ENCODE measurements around the gene FBXO8. TPM values are rescaled to one million over a fixed set of nuclear protein-coding genes. Genes with fewer than 3 reads are reported as not detected.

The FBXO8 gene
- total and polyA plus RNA-seq, 4 experiments from 2014 or later, result 10.8 to 32.2 (median 26.6) TPM

GRCh38 chr4:174284487-174284886 is 1.0 kb upstream of the FBXO8 start:
- H3K27ac Mint-ChIP-seq, result peak overlapping the region; percentile 98 to 100 (median 100)
- DNase-seq, result peak in 1 of 5 donors; percentile 7
- Histone ChIP-seq H3K27me3 (ENCODE audit: insufficient read depth, low read length) (no peaks in the 10 kb centered on the region), H3K9me3 (ENCODE audit: control insufficient read depth in 1 of 2, low read length in 2 of 2) (no peaks in the 10 kb centered on the region), H3K4me3 (ENCODE audit: low read length in 2 of 2) (peak overlapping the region; percentile 71 to 92), H3K4me1 (ENCODE audit: insufficient read depth, low read length) (peaks cover 47% of the 10 kb centered on the region), H3K36me3 (ENCODE audit: insufficient read depth, low read length) (no peaks in the 10 kb centered on the region), H3K27ac (ENCODE audit: low read depth, low read length) (peak overlapping the region; percentile 97)
- H3K36me3 Mint-ChIP-seq, result peaks cover 19 to 31% of the 10 kb centered on the region in 2 donors
- peaks cover 0 to 1% (median 0%) of the 10 kb centered on the region in 8 donors for H3K9me3 Mint-ChIP-seq
- H3K4me3 Mint-ChIP-seq, result peak overlapping the region; percentile 96 to 100 (median 99)
- ChIA-PET POLR2A (ENCODE audit: partially characterized antibody) (interaction anchor here (0.6 to 2.3 kb wide), 6 partner anchors 8 to 952 kb away, joined by 3 to 10 read pairs (median 6); partner anchors contain the start of genes HMGB2 and SAP30), CTCF (ENCODE audit: partially characterized antibody) (no interaction called here)
- intact Hi-C loops (cut with micrococcal nuclease), result loop anchor here (5.0 kb wide), 1 partner anchor 62 kb away; no protein-coding TSS in a partner anchor
- H3K4me1 Mint-ChIP-seq, result peaks cover 45 to 68% (median 56%) of the 10 kb centered on the region in 4 donors
- H3K27me3 Mint-ChIP-seq, result no peaks in the 10 kb centered on the region

- Mint-ChIP-seq H3K4me1 (peaks cover 44 to 80% (median 61%) of the 10 kb centered on the region in 4 donors), H3K9me3 (peaks cover 0 to 1% (median 0%) of the 10 kb centered on the region in 8 donors), H3K36me3 (peaks cover 25 to 35% of the 10 kb centered on the region in 2 donors), H3K27ac (peak overlapping the region; percentile 98 to 100 (median 100)), H3K4me3 (peak overlapping the region; percentile 96 to 100 (median 99)), H3K27me3 (no peaks in the 10 kb centered on the region)
- DNase-seq, result peak; percentile 84 to 92 (median 86)
- Histone ChIP-seq H3K27ac (ENCODE audit: low read depth, low read length) (peak overlapping the region; percentile 97), H3K36me3 (ENCODE audit: insufficient read depth, low read length) (no peaks in the 10 kb centered on the region), H3K4me1 (ENCODE audit: insufficient read depth, low read length) (peaks cover 59% of the 10 kb centered on the region), H3K9me3 (ENCODE audit: control insufficient read depth in 1 of 2, low read length in 2 of 2) (no peaks in the 10 kb centered on the region), H3K4me3 (ENCODE audit: low read length in 2 of 2) (peak overlapping the region; percentile 71 to 92), H3K27me3 (ENCODE audit: insufficient read depth, low read length) (no peaks in the 10 kb centered on the region)
- intact Hi-C loops (cut with micrococcal nuclease), result loop anchor here (1.0 to 5.0 kb wide), 5 partner anchors 9 to 1912 kb away; partner anchors contain the start of genes HMGB2, SAP30 and SPATA4
- ChIA-PET POLR2A (ENCODE audit: partially characterized antibody) (interaction anchor here (1.0 to 2.3 kb wide), 4 partner anchors 10 to 949 kb away, joined by 3 to 10 read pairs (median 8); partner anchors contain the start of genes HMGB2 and SAP30), CTCF (ENCODE audit: partially characterized antibody) (no interaction called here)
Measured at GRCh38 chr4:174282836-174283506, 496 bp downstream of the FBXO8 start.

GRCh38 chr4:174281901-174282300 is 1.6 kb downstream of the FBXO8 start:
- Mint-ChIP-seq H3K4me3 (peak overlapping the region; percentile 51 to 100 (median 99)), H3K4me1 (peaks cover 41 to 80% (median 62%) of the 10 kb centered on the region in 4 donors), H3K27ac (peak overlapping the region in 5 of 7 donors; percentile 83 to 100 (median 100)), H3K27me3 (no peaks in the 10 kb centered on the region), H3K36me3 (peaks cover 23 to 33% of the 10 kb centered on the region in 2 donors), H3K9me3 (peaks cover 0 to 1% (median 0%) of the 10 kb centered on the region in 8 donors)
- H3K4me1 ChIP-seq (ENCODE audit: insufficient read depth, low read length), result peaks cover 62% of the 10 kb centered on the region
- H3K36me3 ChIP-seq (ENCODE audit: insufficient read depth, low read length), result no peaks in the 10 kb centered on the region
- no peak for DNase-seq
- ChIA-PET POLR2A (ENCODE audit: partially characterized antibody) (no interaction called here), CTCF (ENCODE audit: partially characterized antibody) (no interaction called here)
- H3K9me3 ChIP-seq (ENCODE audit: control insufficient read depth in 1 of 2, low read length in 2 of 2), result no peaks in the 10 kb centered on the region
- H3K27ac ChIP-seq (ENCODE audit: low read depth, low read length), result no peak overlapping the region
- no peak overlapping the region for H3K4me3 ChIP-seq (ENCODE audit: low read length in 2 of 2)
- intact Hi-C loops (cut with micrococcal nuclease), result loop anchor here (5.0 kb wide), 1 partner anchor 60 kb away; no protein-coding TSS in a partner anchor
- H3K27me3 ChIP-seq (ENCODE audit: insufficient read depth, low read length), result no peaks in the 10 kb centered on the region

- ChIA-PET POLR2A (ENCODE audit: partially characterized antibody) (no interaction called here), CTCF (ENCODE audit: partially characterized antibody) (no interaction called here)
- intact Hi-C loops (cut with micrococcal nuclease), result loop anchor here (5.0 kb wide), 1 partner anchor 59 kb away; no protein-coding TSS in a partner anchor
- Histone ChIP-seq H3K27ac (ENCODE audit: low read depth, low read length) (no peak overlapping the region), H3K27me3 (ENCODE audit: insufficient read depth, low read length) (no peaks in the 10 kb centered on the region), H3K4me3 (ENCODE audit: low read length in 2 of 2) (no peak overlapping the region), H3K4me1 (ENCODE audit: insufficient read depth, low read length) (peaks cover 62% of the 10 kb centered on the region), H3K9me3 (ENCODE audit: control insufficient read depth in 1 of 2, low read length in 2 of 2) (no peaks in the 10 kb centered on the region), H3K36me3 (ENCODE audit: insufficient read depth, low read length) (no peaks in the 10 kb centered on the region)
- peak overlapping the region in 6 of 8 donors; percentile 2 to 56 (median 39) for H3K4me3 Mint-ChIP-seq
- DNase-seq, result no peak
- H3K9me3 Mint-ChIP-seq, result peaks cover 0 to 1% (median 0%) of the 10 kb centered on the region in 8 donors
- peak overlapping the region in 1 of 7 donors; percentile 59 for H3K27ac Mint-ChIP-seq
- peaks cover 22 to 33% of the 10 kb centered on the region in 2 donors for H3K36me3 Mint-ChIP-seq
- H3K4me1 Mint-ChIP-seq, result peaks cover 41 to 75% (median 59%) of the 10 kb centered on the region in 4 donors
- H3K27me3 Mint-ChIP-seq, result no peaks in the 10 kb centered on the region
Measured at GRCh38 chr4:174281182-174281737, 2.2 kb downstream of the FBXO8 start.

GRCh38 chr4:174279433-174280155 is 3.9 kb downstream of the FBXO8 start:
- intact Hi-C loops (cut with micrococcal nuclease), result loop anchor here (5.0 kb wide), 1 partner anchor 57 kb away; no protein-coding TSS in a partner anchor
- no peak for DNase-seq
- H3K27ac Mint-ChIP-seq, result peak overlapping the region in 1 of 7 donors; percentile 64
- peaks cover 37 to 72% (median 56%) of the 10 kb centered on the region in 4 donors for H3K4me1 Mint-ChIP-seq
- POLR2A ChIA-PET (ENCODE audit: partially characterized antibody), result no interaction called here
- CTCF ChIA-PET (ENCODE audit: partially characterized antibody), result interaction anchor here (1.4 kb wide), 1 partner anchor 59 kb away, joined by 3 read pairs; no protein-coding TSS in a partner anchor
- Histone ChIP-seq H3K9me3 (ENCODE audit: control insufficient read depth in 1 of 2, low read length in 2 of 2) (no peaks in the 10 kb centered on the region), H3K4me3 (ENCODE audit: low read length in 2 of 2) (no peak overlapping the region), H3K36me3 (ENCODE audit: insufficient read depth, low read length) (no peaks in the 10 kb centered on the region), H3K4me1 (ENCODE audit: insufficient read depth, low read length) (peaks cover 49% of the 10 kb centered on the region), H3K27ac (ENCODE audit: low read depth, low read length) (no peak overlapping the region), H3K27me3 (ENCODE audit: insufficient read depth, low read length) (no peaks in the 10 kb centered on the region)
- H3K4me3 Mint-ChIP-seq, result peak overlapping the region in 4 of 8 donors; percentile 3 to 61 (median 28)
- peaks cover 22 to 33% of the 10 kb centered on the region in 2 donors for H3K36me3 Mint-ChIP-seq
- H3K27me3 Mint-ChIP-seq, result no peaks in the 10 kb centered on the region
- peaks cover 0 to under 1% (median 0%) of the 10 kb centered on the region in 8 donors for H3K9me3 Mint-ChIP-seq

- no peak overlapping the region for H3K4me3 Mint-ChIP-seq
- no peak overlapping the region for H3K27ac Mint-ChIP-seq
- no peaks in the 10 kb centered on the region for H3K27me3 Mint-ChIP-seq
- DNase-seq, result peak in 1 of 5 donors; percentile 3
- peaks cover 37 to 70% (median 54%) of the 10 kb centered on the region in 4 donors for H3K4me1 Mint-ChIP-seq
- CTCF ChIA-PET (ENCODE audit: partially characterized antibody), result no interaction called here
- H3K4me1 ChIP-seq (ENCODE audit: insufficient read depth, low read length), result peaks cover 48% of the 10 kb centered on the region
- POLR2A ChIA-PET (ENCODE audit: partially characterized antibody), result no interaction called here
- no peaks in the 10 kb centered on the region for H3K9me3 Mint-ChIP-seq
- H3K36me3 Mint-ChIP-seq, result peaks cover 22 to 24% of the 10 kb centered on the region in 2 donors
- no peaks in the 10 kb centered on the region for H3K27me3 ChIP-seq (ENCODE audit: insufficient read depth, low read length)
- H3K36me3 ChIP-seq (ENCODE audit: insufficient read depth, low read length), result no peaks in the 10 kb centered on the region
- intact Hi-C loops (cut with micrococcal nuclease), result no loop called here
- H3K9me3 ChIP-seq (ENCODE audit: control insufficient read depth in 1 of 2, low read length in 2 of 2), result no peaks in the 10 kb centered on the region
- H3K4me3 ChIP-seq (ENCODE audit: low read length in 2 of 2), result no peak overlapping the region
- H3K27ac ChIP-seq (ENCODE audit: low read depth, low read length), result no peak overlapping the region
Measured at GRCh38 chr4:174278467-174278866, 5.0 kb downstream of the FBXO8 start.

All from CD4-positive, alpha-beta memory T cell (primary cell).